H9 (cell line): Measurements from ENCODE around the gene SORCS2. TPM values are rescaled to one million over a fixed set of nuclear protein-coding genes. Genes with fewer than 3 reads are reported as not detected.

Experiments used
- DNase-seq: peaks from one replicate; pipeline ENCODE4 v3.0.0-alpha.2; 2017
- H2AFZ ChIP-seq: one replicate; pipeline ENCODE4 v1.6.1; 2013; ENCODE audit warnings: mild to moderate bottlenecking, low read length, control low read depth, moderate library complexity
- H2AK5ac ChIP-seq: 2 replicates; pipeline ENCODE4 v1.6.1; 2013; ENCODE audit warnings: low read length, control low read depth, mixed read lengths; ENCODE audit not compliant: insufficient read length
- H2BK120ac ChIP-seq: one replicate; pipeline ENCODE4 v1.6.1; 2013; ENCODE audit warnings: low read depth, mild to moderate bottlenecking, low read length, control low read depth, inconsistent platforms; ENCODE audit not compliant: poor library complexity, severe bottlenecking
- H2BK12ac ChIP-seq: 2 replicates; pipeline ENCODE4 v1.6.1; 2013; ENCODE audit warnings: low read length, control low read depth, mixed read lengths, low read depth; ENCODE audit not compliant: insufficient read length
- H2BK15ac ChIP-seq: 2 replicates; pipeline ENCODE4 v1.6.1; 2013; ENCODE audit warnings: low read depth, low read length, control low read depth
- H2BK20ac ChIP-seq: one replicate; pipeline ENCODE4 v1.6.1; 2013; ENCODE audit warnings: low read depth, mild to moderate bottlenecking, low read length, control low read depth, inconsistent platforms; ENCODE audit not compliant: poor library complexity, severe bottlenecking
- H2BK5ac ChIP-seq: 2 replicates; pipeline ENCODE4 v1.6.1; 2013; ENCODE audit warnings: low read length, control low read depth, mixed read lengths; ENCODE audit not compliant: insufficient read length
- H3K14ac ChIP-seq: 2 replicates; pipeline ENCODE4 v1.6.1; 2013; ENCODE audit warnings: low read length, control low read depth; ENCODE audit not compliant: insufficient read depth
- H3K18ac ChIP-seq: 2 replicates; pipeline ENCODE4 v1.6.1; 2013; ENCODE audit warnings: low read depth, mild to moderate bottlenecking, mixed read lengths, low read length, control low read depth; ENCODE audit not compliant: insufficient read length
- H3K23ac ChIP-seq: 2 replicates; pipeline ENCODE4 v1.6.1; 2013; ENCODE audit warnings: low read length, control low read depth, mixed read lengths, low read depth; ENCODE audit not compliant: insufficient read length
- H3K23me2 ChIP-seq: 2 replicates; pipeline ENCODE4 v1.6.1; 2013; ENCODE audit warnings: low read depth, mild to moderate bottlenecking, mixed read lengths, low read length, control low read depth; ENCODE audit not compliant: insufficient read length, poor library complexity, severe bottlenecking
- H3K27ac ChIP-seq: 2 replicates; pipeline ENCODE4 v1.5.1; 2013; ENCODE audit warnings: low read length, control low read depth, mixed read lengths, low read depth; ENCODE audit not compliant: insufficient read length
- H3K27me3 ChIP-seq: 2 replicates; pipeline ENCODE4 v1.6.1; 2013; ENCODE audit warnings: low read length, control low read depth, inconsistent platforms; ENCODE audit not compliant: insufficient read depth
- H3K4ac ChIP-seq: 2 replicates; pipeline ENCODE4 v1.6.1; 2013; ENCODE audit warnings: low read depth, mild to moderate bottlenecking, control low read depth, inconsistent platforms, low read length, moderate library complexity
- H3K4me1 ChIP-seq: 2 replicates; pipeline ENCODE4 v1.6.1; 2013; ENCODE audit warnings: low read length, control low read depth, inconsistent platforms; ENCODE audit not compliant: insufficient read depth
- H3K4me2 ChIP-seq: 2 replicates; pipeline ENCODE4 v1.6.1; 2013; ENCODE audit warnings: low read length, control low read depth, mixed read lengths; ENCODE audit not compliant: insufficient read length, insufficient read depth
- H3K56ac ChIP-seq: 2 replicates; pipeline ENCODE4 v1.6.1; 2013; ENCODE audit warnings: low read depth, mild to moderate bottlenecking, mixed read lengths, low read length, control low read depth; ENCODE audit not compliant: insufficient read length
- H3K79me1 ChIP-seq: 2 replicates; pipeline ENCODE4 v1.6.1; 2013; ENCODE audit warnings: low read depth, mild to moderate bottlenecking, moderate library complexity, low read length, control low read depth, inconsistent platforms; ENCODE audit not compliant: insufficient read depth, poor library complexity, severe bottlenecking
- H3K79me2 ChIP-seq: 2 replicates; pipeline ENCODE4 v1.6.1; 2013; ENCODE audit warnings: low read length, control low read depth, inconsistent platforms; ENCODE audit not compliant: insufficient read depth
- H3K9ac ChIP-seq: 2 replicates; pipeline ENCODE4 v1.6.1; 2013; ENCODE audit warnings: low read length, control low read depth, mixed read lengths; ENCODE audit not compliant: insufficient read length; ENCODE audit errors: extremely low read depth
- H3K9me3 ChIP-seq: one replicate; pipeline ENCODE4 v1.6.1; 2013; ENCODE audit warnings: low read depth, low read length, inconsistent platforms; ENCODE audit not compliant: control insufficient read depth
- H3T11ph ChIP-seq: one replicate; pipeline ENCODE4 v1.6.1; 2013; ENCODE audit warnings: mild to moderate bottlenecking, low read length, control low read depth, inconsistent platforms
- H4K20me1 ChIP-seq: one replicate; pipeline ENCODE4 v1.6.1; 2013; ENCODE audit not compliant: control insufficient read depth, insufficient read length, insufficient read depth
- H4K5ac ChIP-seq: 2 replicates; pipeline ENCODE4 v1.6.1; 2013; ENCODE audit warnings: low read depth, mild to moderate bottlenecking, mixed read lengths, low read length, control low read depth; ENCODE audit not compliant: insufficient read length
- H4K8ac ChIP-seq: replicated peaks from 2 replicates; pipeline ENCODE4 v1.6.1; 2013; ENCODE audit warnings: low read length, control low read depth, mixed read lengths, low read depth; ENCODE audit not compliant: insufficient read length
- H4K91ac ChIP-seq: 2 replicates; pipeline ENCODE4 v1.6.1; 2013; ENCODE audit warnings: low read depth, mild to moderate bottlenecking, moderate library complexity, mixed read lengths, low read length, control low read depth; ENCODE audit not compliant: insufficient read length
- H3K27ac Mint-ChIP-seq, 3 experiments: 2 replicates in 2 of 3; 3 replicates in 1 of 3; pipeline ENCODE4 v1.8.0; 2020 to 2021; ENCODE audit warnings: mixed read lengths in 3 of 3, mild to moderate bottlenecking in 1 of 3, moderate library complexity in 1 of 3
- H3K27me3 Mint-ChIP-seq: 2 replicates; pipeline ENCODE4 v1.8.0; 2021; ENCODE audit warnings: low read depth, mild to moderate bottlenecking, moderate library complexity, mixed read lengths
- H3K36me3 Mint-ChIP-seq, 3 experiments: 2 replicates in 2 of 3; 3 replicates in 1 of 3; pipeline ENCODE4 v1.8.0; 2020 to 2021; ENCODE audit warnings: low read depth in 3 of 3, mixed read lengths in 3 of 3; ENCODE audit not compliant: insufficient read depth in 1 of 3
- H3K4me1 Mint-ChIP-seq, 2 experiments: 2 replicates each; pipeline ENCODE4 v1.8.0; 2020; ENCODE audit warnings: mixed read lengths in 2 of 2
- H3K4me3 Mint-ChIP-seq, 2 experiments: 2 replicates in 1 of 2; 3 replicates in 1 of 2; pipeline ENCODE4 v1.8.0; 2020 to 2021; ENCODE audit warnings: mild to moderate bottlenecking in 2 of 2, mixed read lengths in 2 of 2, moderate library complexity in 1 of 2
- H3K9me3 Mint-ChIP-seq, 2 experiments: 2 replicates in 1 of 2; 3 replicates in 1 of 2; pipeline ENCODE4 v1.8.0; 2020; ENCODE audit warnings: mild to moderate bottlenecking in 2 of 2, mixed read lengths in 2 of 2, moderate library complexity in 1 of 2
- whole genome bisulfite sequencing: extraction: QIAGEN DNeasy Blood & Tissue Kit; methylation state at CpG from one replicate; pipeline ENCODE4 v1.1.7; 2013; ENCODE audit warnings: missing lambda C conversion rate, low lambda C conversion rate, mixed read lengths; ENCODE audit not compliant: insufficient read length; ENCODE audit errors: extremely low coverage; 5-methylcytosine and 5-hydroxymethylcytosine counted together
- total RNA-seq: library from RNA; stranded (reverse); gene quantifications from 2 replicates; pipeline ENCODE4 v1.2.1, GENCODE V29; 2021
- TF ChIP-seq, protein P1 (sequence below): fragments of 200-600 bp; sonication (generic); conservative IDR thresholded peaks from 3 replicates; pipeline ENCODE4 v1.8.0; 2021; ENCODE audit warnings: antibody characterized with exemption, mild to moderate bottlenecking

Gene SORCS2
- total RNA-seq, 1 experiment from 2014 or later: 0.57 TPM

GRCh38 chr4:7652451-7652881 lies 460.1 kb downstream of the SORCS2 start:
- Histone ChIP-seq H3K79me1 (no peaks in the 10 kb centered on the region), H2BK20ac (no peak overlapping the region), H4K20me1 (no peaks in the 10 kb centered on the region), H3K23me2 (no peaks in the 10 kb centered on the region), H3K4me2 (no peak overlapping the region), H3K23ac (no peak overlapping the region), H3K56ac (no peak overlapping the region), H2BK15ac (no peak overlapping the region), H2AK5ac (no peak overlapping the region), H3K9ac (no peak overlapping the region), H3K4me1 (peaks cover 2% of the 10 kb centered on the region; the same call in 1 of the 2 replicates), H2BK5ac (no peak overlapping the region), H4K8ac (no peak overlapping the region), H4K91ac (no peak overlapping the region), H2BK12ac (no peak overlapping the region), H4K5ac (no peak overlapping the region), H2BK120ac (no peak overlapping the region), H3K27ac (no peak overlapping the region), H3K14ac (no peak overlapping the region; the same call in 1 of the 2 replicates), H3K4ac (no peak overlapping the region), H3K18ac (no peak overlapping the region), H2AFZ (no peak overlapping the region), H3K79me2 (no peaks in the 10 kb centered on the region), H3T11ph (no peak overlapping the region), H3K9me3 (no peaks in the 10 kb centered on the region), H3K27me3 (no peaks in the 10 kb centered on the region)
- H3K27ac Mint-ChIP-seq: peak overlapping the region in 1 of 3 experiments; percentile 80; a peak in 1 of 7 replicates
- WGBS: no CpG with 5 or more reads among the region's 8 CpGs
- H3K4me1 Mint-ChIP-seq: peaks cover 29% of the 10 kb centered on the region in 2 experiments
- H3K36me3 Mint-ChIP-seq: no peaks in the 10 kb centered on the region
- TF ChIP-seq, protein P1, sequence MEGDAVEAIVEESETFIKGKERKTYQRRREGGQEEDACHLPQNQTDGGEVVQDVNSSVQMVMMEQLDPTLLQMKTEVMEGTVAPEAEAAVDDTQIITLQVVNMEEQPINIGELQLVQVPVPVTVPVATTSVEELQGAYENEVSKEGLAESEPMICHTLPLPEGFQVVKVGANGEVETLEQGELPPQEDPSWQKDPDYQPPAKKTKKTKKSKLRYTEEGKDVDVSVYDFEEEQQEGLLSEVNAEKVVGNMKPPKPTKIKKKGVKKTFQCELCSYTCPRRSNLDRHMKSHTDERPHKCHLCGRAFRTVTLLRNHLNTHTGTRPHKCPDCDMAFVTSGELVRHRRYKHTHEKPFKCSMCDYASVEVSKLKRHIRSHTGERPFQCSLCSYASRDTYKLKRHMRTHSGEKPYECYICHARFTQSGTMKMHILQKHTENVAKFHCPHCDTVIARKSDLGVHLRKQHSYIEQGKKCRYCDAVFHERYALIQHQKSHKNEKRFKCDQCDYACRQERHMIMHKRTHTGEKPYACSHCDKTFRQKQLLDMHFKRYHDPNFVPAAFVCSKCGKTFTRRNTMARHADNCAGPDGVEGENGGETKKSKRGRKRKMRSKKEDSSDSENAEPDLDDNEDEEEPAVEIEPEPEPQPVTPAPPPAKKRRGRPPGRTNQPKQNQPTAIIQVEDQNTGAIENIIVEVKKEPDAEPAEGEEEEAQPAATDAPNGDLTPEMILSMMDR: no peak
- no peaks in the 10 kb centered on the region for H3K9me3 Mint-ChIP-seq
- H3K4me3 Mint-ChIP-seq: no peak overlapping the region
- no peak for DNase-seq
- peaks cover 22% of the 10 kb centered on the region for H3K27me3 Mint-ChIP-seq
